ENCODE measurements around the gene PLA2G2C.
"Not testable (repeated sequence)": the region's sequence is repeated elsewhere in the genome, so short reads cannot be mapped to it uniquely, and the experiment has no call there.

PLA2G2C gene

DNA sequence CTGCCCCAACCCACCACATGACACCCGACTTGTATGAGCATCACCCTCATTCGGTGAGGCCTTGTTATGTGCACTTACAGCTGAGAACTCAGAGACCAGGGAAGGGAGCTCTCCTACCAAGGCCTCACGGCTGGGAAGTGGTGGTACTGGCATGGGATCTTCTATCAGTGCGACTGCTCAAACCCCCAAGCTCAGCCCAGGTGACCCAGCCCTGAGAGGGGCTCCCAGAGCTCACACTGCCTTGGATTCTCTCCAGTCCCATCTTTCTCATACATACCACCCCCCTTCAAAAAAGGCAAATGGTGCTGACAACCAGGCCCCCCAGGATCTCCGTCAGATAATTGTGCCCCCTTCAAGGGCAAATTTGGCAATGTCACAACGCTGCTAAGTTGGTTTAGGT is 48.0 kb downstream of the PLA2G2C start:
- Histone ChIP-seq H3K4me3 (ENCODE audit: low read depth in 1 of 2, low read length in 2 of 2) (no peak overlapping the region), H3K27ac (ENCODE audit: low read depth, low read length) (no peak overlapping the region), H3K4me1 (ENCODE audit: control insufficient read depth in 1 of 2, insufficient read depth in 2 of 2, low read length in 2 of 2) (no peaks in the 10 kb centered on the region), H3K9me3 (ENCODE audit: control insufficient read depth in 1 of 2, low read length in 2 of 2) (no peaks in the 10 kb centered on the region), H3K27me3 (ENCODE audit: control insufficient read depth in 1 of 2, insufficient read depth in 2 of 2, low read length in 2 of 2) (no peaks in the 10 kb centered on the region), H3K36me3 (ENCODE audit: control insufficient read depth in 1 of 2, insufficient read depth in 2 of 2, low read length in 2 of 2) (no peaks in the 10 kb centered on the region), H3K9ac (ENCODE audit: low read depth in 1 of 2, low read length in 2 of 2) (no peak overlapping the region)

DNA sequence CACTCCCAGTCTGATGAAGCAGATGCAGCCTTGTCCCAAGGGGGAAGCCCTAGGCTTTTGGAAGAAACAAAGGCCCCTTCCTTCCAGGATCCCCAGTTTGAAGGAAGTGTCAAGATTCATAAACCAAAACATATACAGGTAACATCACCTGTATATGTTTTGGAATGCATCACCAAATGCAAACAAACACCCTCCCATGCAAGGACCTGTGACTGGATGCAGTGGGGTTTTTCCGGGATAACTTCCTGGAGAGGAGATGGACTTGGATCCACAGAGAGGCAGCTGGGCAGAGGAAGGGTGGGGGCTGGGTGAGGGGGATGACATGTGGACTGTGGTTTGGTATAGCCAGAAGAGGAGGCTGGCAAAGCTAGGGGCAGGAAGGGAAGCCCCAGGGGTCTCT is 48.7 kb downstream of the PLA2G2C start:
- Histone ChIP-seq H3K36me3 (ENCODE audit: control insufficient read depth in 1 of 2, insufficient read depth in 2 of 2, low read length in 2 of 2) (no peaks in the 10 kb centered on the region), H3K27me3 (ENCODE audit: control insufficient read depth in 1 of 2, insufficient read depth in 2 of 2, low read length in 2 of 2) (no peaks in the 10 kb centered on the region), H3K4me1 (ENCODE audit: control insufficient read depth in 1 of 2, insufficient read depth in 2 of 2, low read length in 2 of 2) (no peaks in the 10 kb centered on the region), H3K9me3 (ENCODE audit: control insufficient read depth in 1 of 2, low read length in 2 of 2) (no peaks in the 10 kb centered on the region), H3K9ac (ENCODE audit: low read depth in 1 of 2, low read length in 2 of 2) (no peak overlapping the region), H3K4me3 (ENCODE audit: low read depth in 1 of 2, low read length in 2 of 2) (no peak overlapping the region), H3K27ac (ENCODE audit: low read depth, low read length) (no peak overlapping the region)

DNA sequence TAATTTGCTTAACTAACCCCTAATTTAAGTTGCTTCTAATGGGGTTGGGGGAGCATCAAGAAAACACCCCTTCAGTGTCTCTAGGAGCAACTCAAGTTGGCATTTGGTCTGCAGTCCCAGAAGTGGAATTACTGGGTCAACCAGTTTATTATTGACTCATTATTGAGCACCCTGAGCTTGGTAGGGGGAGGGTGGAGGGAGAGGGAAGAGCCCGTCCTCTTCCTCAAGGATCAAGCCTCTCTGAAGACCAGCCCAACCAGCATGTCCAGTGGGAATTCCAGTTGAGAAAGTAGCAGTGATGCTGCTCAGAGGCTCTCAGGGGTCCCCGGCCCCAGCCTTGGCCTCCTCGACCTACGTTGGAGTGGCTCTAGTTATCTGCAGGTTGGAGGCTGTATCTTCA is 49.3 kb downstream of the PLA2G2C start:
- H3K4me1 ChIP-seq (ENCODE audit: control insufficient read depth in 1 of 2, insufficient read depth in 2 of 2, low read length in 2 of 2) = no peaks in the 10 kb centered on the region
- no peak overlapping the region for H3K4me3 ChIP-seq (ENCODE audit: low read depth in 1 of 2, low read length in 2 of 2)
- H3K9me3 ChIP-seq (ENCODE audit: control insufficient read depth in 1 of 2, low read length in 2 of 2) = no peaks in the 10 kb centered on the region
- H3K9ac ChIP-seq (ENCODE audit: low read depth in 1 of 2, low read length in 2 of 2) = no peak overlapping the region
- H3K27me3 ChIP-seq (ENCODE audit: control insufficient read depth in 1 of 2, insufficient read depth in 2 of 2, low read length in 2 of 2) = no peaks in the 10 kb centered on the region
- no peaks in the 10 kb centered on the region for H3K36me3 ChIP-seq (ENCODE audit: control insufficient read depth in 1 of 2, insufficient read depth in 2 of 2, low read length in 2 of 2)
- H3K27ac ChIP-seq (ENCODE audit: low read depth, low read length) = no peak overlapping the region

DNA sequence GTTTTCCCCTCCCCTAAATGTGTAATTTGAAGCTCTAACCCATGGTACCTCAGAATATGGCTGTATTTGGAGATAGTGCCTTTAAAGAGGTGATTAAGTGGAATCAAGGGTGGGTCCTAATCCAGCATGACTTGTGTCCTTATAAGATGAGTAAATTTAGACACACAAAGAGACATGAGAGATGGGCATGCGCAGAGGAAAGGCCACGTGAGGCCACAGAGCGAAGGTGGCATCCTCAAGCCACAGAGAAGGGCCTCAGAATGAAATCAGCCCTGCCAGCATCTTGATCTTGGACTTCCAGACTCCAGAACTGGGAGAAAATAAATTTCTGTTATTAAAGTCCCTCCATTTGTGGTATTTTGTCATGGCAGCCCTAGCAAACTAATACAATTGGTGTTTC is 50.1 kb downstream of the PLA2G2C start:
- no peak overlapping the region for H3K9ac ChIP-seq (ENCODE audit: low read depth in 1 of 2, low read length in 2 of 2)
- no peaks in the 10 kb centered on the region for H3K9me3 ChIP-seq (ENCODE audit: control insufficient read depth in 1 of 2, low read length in 2 of 2)
- no peaks in the 10 kb centered on the region for H3K36me3 ChIP-seq (ENCODE audit: control insufficient read depth in 1 of 2, insufficient read depth in 2 of 2, low read length in 2 of 2)
- H3K27ac ChIP-seq (ENCODE audit: low read depth, low read length) = no peak overlapping the region
- H3K27me3 ChIP-seq (ENCODE audit: control insufficient read depth in 1 of 2, insufficient read depth in 2 of 2, low read length in 2 of 2) = no peaks in the 10 kb centered on the region
- H3K4me3 ChIP-seq (ENCODE audit: low read depth in 1 of 2, low read length in 2 of 2) = no peak overlapping the region
- H3K4me1 ChIP-seq (ENCODE audit: control insufficient read depth in 1 of 2, insufficient read depth in 2 of 2, low read length in 2 of 2) = no peaks in the 10 kb centered on the region

DNA sequence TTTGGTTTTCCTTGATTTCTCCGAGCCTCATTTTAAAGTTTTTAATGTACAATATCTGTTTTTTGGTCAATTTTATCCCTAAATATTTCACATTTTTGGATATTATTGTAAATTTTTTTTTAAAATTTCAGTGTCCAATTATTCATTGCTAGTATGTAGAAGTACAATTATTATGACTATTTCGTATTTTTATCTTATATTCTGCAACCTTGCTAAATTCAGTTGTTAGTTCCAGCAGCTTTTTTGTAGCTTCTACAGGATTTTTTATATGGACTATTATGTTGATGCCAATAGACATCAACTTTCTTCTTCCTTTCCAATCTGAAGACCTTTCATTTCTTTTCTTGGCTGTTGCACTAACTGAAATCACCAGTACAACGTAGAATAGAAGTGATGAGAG is 51.3 kb downstream of the PLA2G2C start:
- no peak overlapping the region for H3K27ac ChIP-seq (ENCODE audit: low read depth, low read length)
- no peaks in the 10 kb centered on the region for H3K27me3 ChIP-seq (ENCODE audit: control insufficient read depth in 1 of 2, insufficient read depth in 2 of 2, low read length in 2 of 2)
- no peaks in the 10 kb centered on the region for H3K4me1 ChIP-seq (ENCODE audit: control insufficient read depth in 1 of 2, insufficient read depth in 2 of 2, low read length in 2 of 2)
- no peak overlapping the region for H3K9ac ChIP-seq (ENCODE audit: low read depth in 1 of 2, low read length in 2 of 2)
- no peaks in the 10 kb centered on the region for H3K36me3 ChIP-seq (ENCODE audit: control insufficient read depth in 1 of 2, insufficient read depth in 2 of 2, low read length in 2 of 2)
- no peaks in the 10 kb centered on the region for H3K9me3 ChIP-seq (ENCODE audit: control insufficient read depth in 1 of 2, low read length in 2 of 2)
- no peak overlapping the region for H3K4me3 ChIP-seq (ENCODE audit: low read depth in 1 of 2, low read length in 2 of 2)

DNA sequence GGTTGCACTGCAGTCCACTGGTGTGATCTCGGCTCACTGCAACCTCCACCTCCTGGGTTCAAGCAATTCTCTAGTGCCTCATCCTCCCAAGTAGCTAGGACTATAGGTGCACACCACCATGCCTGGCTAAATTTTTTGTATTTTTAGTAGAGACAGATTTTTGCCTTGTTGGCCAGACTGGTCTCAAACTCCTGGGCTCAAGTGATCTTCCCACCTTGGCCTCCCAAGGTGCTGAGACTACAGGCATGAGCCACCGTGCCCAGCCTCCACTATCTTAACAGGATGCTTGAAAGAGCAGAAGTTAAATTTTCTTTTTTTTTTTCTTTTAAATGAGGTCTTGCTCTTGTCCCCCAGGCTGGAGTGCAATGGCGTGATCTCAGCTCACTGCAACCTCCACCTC is 55.8 kb downstream of the PLA2G2C start:
- H3K36me3 ChIP-seq (ENCODE audit: control insufficient read depth in 1 of 2, insufficient read depth in 2 of 2, low read length in 2 of 2); H3K4me1 ChIP-seq (ENCODE audit: control insufficient read depth in 1 of 2, insufficient read depth in 2 of 2, low read length in 2 of 2); H3K27me3 ChIP-seq (ENCODE audit: control insufficient read depth in 1 of 2, insufficient read depth in 2 of 2, low read length in 2 of 2); H3K27ac ChIP-seq (ENCODE audit: low read depth, low read length); H3K9me3 ChIP-seq (ENCODE audit: control insufficient read depth in 1 of 2, low read length in 2 of 2); H3K4me3 ChIP-seq (ENCODE audit: low read depth in 1 of 2, low read length in 2 of 2); H3K9ac ChIP-seq (ENCODE audit: low read depth in 1 of 2, low read length in 2 of 2): not testable (repeated sequence)

DNA sequence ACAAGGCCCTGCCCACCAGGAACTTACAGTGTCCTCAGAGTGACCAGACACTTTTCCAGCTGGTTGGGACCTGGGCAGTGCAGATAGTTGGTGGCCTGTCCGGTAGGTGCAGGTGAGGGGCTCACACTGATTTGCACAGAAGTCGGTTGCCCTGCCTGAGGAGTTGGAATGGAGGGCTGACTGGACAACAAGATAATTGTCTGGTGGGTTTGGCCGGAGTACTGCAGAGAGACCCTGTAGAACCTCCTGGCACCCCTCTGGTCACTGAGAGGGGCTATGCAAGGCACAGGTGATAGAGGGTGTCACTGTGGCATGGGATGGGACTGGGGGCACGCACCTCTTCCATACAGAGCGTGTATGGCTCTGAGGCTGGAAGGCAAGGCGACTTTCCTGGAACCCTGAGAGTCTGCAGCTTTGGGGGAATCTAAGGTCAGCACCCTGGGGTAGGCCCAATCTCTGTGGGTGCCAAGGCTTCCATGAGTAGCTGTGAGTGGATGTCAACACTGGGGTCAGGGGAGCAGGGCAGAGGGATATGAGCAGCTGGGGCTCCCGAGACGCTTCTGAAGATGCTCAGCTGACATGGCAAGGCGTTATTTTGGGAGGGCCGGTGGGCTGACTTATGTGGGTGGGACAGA is 59.4 kb downstream of the PLA2G2C start:
- Histone ChIP-seq H3K36me3 (ENCODE audit: control insufficient read depth in 1 of 2, insufficient read depth in 2 of 2, low read length in 2 of 2) (no peaks in the 10 kb centered on the region), H3K4me3 (ENCODE audit: low read depth in 1 of 2, low read length in 2 of 2) (no peak overlapping the region), H3K27me3 (ENCODE audit: control insufficient read depth in 1 of 2, insufficient read depth in 2 of 2, low read length in 2 of 2) (peaks cover 0 to under 1% of the 10 kb centered on the region in 2 donors), H3K4me1 (ENCODE audit: control insufficient read depth in 1 of 2, insufficient read depth in 2 of 2, low read length in 2 of 2) (peaks cover 0 to 7% of the 10 kb centered on the region in 2 donors), H3K9me3 (ENCODE audit: control insufficient read depth in 1 of 2, low read length in 2 of 2) (no peaks in the 10 kb centered on the region), H3K9ac (ENCODE audit: low read depth in 1 of 2, low read length in 2 of 2) (no peak overlapping the region), H3K27ac (ENCODE audit: low read depth, low read length) (no peak overlapping the region)

DNA sequence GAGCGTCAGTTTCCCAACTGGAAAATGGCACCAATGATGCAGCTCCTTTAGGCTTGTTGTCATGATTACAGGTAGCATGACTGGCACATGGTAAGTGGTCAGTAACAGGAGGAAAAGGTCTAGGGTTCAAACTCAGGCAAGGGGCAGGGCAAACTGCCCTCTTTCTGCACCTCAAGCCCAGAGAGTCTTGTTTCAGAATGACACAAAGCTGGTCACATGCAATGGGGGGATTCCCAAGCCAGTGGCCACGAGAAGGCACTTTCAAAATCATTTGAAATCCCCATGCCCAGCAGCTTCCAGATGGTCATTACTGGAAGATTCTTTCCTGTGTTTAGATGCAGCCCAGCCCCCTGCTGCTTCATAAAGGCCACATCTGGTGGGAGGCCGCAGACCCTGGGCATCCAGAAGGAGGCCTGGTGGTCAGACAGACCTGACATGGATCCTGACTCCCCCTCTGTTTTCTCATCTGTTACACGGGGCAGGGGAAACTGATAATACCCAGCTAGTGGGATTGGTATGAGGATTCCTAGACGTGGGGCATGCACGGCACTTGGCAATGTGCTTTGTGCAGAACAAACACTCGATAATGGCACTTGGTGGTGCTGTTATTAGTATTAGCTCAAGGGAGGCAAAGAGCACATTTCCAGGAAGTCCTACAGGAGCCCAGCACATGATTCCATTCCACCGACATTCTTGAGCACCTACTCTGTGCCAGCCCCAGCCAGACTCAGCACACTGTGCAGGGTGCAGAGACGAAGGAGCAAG is 60.1 kb downstream of the PLA2G2C start:
- Histone ChIP-seq H3K27ac (ENCODE audit: low read depth, low read length) (no peak overlapping the region), H3K4me3 (ENCODE audit: low read depth in 1 of 2, low read length in 2 of 2) (no peak overlapping the region), H3K36me3 (ENCODE audit: control insufficient read depth in 1 of 2, insufficient read depth in 2 of 2, low read length in 2 of 2) (no peaks in the 10 kb centered on the region), H3K9me3 (ENCODE audit: control insufficient read depth in 1 of 2, low read length in 2 of 2) (no peaks in the 10 kb centered on the region), H3K9ac (ENCODE audit: low read depth in 1 of 2, low read length in 2 of 2) (no peak overlapping the region), H3K27me3 (ENCODE audit: control insufficient read depth in 1 of 2, insufficient read depth in 2 of 2, low read length in 2 of 2) (peaks cover 0 to 4% of the 10 kb centered on the region in 2 donors), H3K4me1 (ENCODE audit: control insufficient read depth in 1 of 2, insufficient read depth in 2 of 2, low read length in 2 of 2) (peaks cover 0 to 7% of the 10 kb centered on the region in 2 donors)

DNA sequence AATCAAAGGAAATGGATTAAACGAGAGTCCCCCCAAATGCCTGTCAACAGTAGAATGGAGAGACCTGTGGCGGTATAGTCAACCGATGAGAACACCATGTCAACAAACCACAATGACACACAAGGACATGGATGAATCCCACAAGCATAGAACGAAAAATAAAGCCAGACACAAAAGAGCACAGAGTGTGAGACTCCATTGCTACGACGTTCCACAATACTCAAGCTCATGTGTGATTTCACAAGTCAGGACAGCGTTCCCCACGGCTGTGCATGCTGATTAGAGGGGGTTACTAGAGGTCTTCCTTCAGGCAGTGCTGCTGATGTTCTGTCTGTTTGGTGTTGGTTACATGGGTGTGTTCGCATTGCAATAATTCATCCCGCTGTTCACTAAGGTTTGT is 61.2 kb downstream of the PLA2G2C start:
- peaks cover 0 to 7% of the 10 kb centered on the region in 2 donors for H3K4me1 ChIP-seq (ENCODE audit: control insufficient read depth in 1 of 2, insufficient read depth in 2 of 2, low read length in 2 of 2)
- H3K9ac ChIP-seq (ENCODE audit: low read depth in 1 of 2, low read length in 2 of 2) = no peak overlapping the region
- H3K4me3 ChIP-seq (ENCODE audit: low read depth in 1 of 2, low read length in 2 of 2) = no peak overlapping the region
- H3K36me3 ChIP-seq (ENCODE audit: control insufficient read depth in 1 of 2, insufficient read depth in 2 of 2, low read length in 2 of 2) = no peaks in the 10 kb centered on the region
- no peak overlapping the region for H3K27ac ChIP-seq (ENCODE audit: low read depth, low read length)
- H3K27me3 ChIP-seq (ENCODE audit: control insufficient read depth in 1 of 2, insufficient read depth in 2 of 2, low read length in 2 of 2) = peaks cover 0 to 4% of the 10 kb centered on the region in 2 donors
- H3K9me3 ChIP-seq (ENCODE audit: control insufficient read depth in 1 of 2, low read length in 2 of 2) = no peaks in the 10 kb centered on the region

DNA sequence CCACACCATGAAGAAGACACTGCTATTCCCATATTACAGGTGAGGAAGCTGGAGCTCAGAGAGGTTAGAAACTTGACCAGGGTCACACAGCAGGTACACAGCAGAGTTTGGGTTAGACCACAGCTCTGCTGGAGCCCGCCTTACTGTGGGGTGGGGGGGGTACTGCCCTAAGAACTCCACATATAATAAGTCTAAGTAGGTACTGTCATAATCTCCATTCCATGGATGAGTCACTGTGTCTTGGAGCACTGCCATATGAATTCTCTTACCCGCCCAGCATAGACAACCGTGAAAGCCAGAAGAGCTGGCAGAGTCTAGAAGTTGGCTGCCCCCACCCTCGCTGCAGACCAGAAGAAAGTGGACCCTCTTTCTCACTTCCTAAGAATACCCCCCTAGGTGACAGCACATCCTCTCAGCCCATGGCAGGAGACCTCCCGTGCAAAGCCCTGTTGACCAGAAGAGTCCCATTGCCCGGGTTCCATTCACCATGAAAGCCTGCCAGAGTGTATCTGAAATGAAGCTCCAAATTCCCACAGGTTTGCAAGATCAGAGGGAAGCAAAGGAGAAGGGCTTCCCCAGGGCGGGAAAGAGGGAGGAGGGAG is 61.8 kb downstream of the PLA2G2C start:
- H3K27ac ChIP-seq (ENCODE audit: low read depth, low read length) = no peak overlapping the region
- H3K9me3 ChIP-seq (ENCODE audit: control insufficient read depth in 1 of 2, low read length in 2 of 2) = no peaks in the 10 kb centered on the region
- H3K4me1 ChIP-seq (ENCODE audit: control insufficient read depth in 1 of 2, insufficient read depth in 2 of 2, low read length in 2 of 2) = peaks cover 0 to 7% of the 10 kb centered on the region in 2 donors
- H3K4me3 ChIP-seq (ENCODE audit: low read depth in 1 of 2, low read length in 2 of 2) = no peak overlapping the region
- no peaks in the 10 kb centered on the region for H3K36me3 ChIP-seq (ENCODE audit: control insufficient read depth in 1 of 2, insufficient read depth in 2 of 2, low read length in 2 of 2)
- H3K9ac ChIP-seq (ENCODE audit: low read depth in 1 of 2, low read length in 2 of 2) = no peak overlapping the region
- H3K27me3 ChIP-seq (ENCODE audit: control insufficient read depth in 1 of 2, insufficient read depth in 2 of 2, low read length in 2 of 2) = peaks cover 0 to 4% of the 10 kb centered on the region in 2 donors
